Pons (tissue), 1 donor: ENCODE results near the gene APOBEC3F.
A peak's percentile ranks its signal among the peaks of the same experiment; 100 is the strongest.
"Not testable (repeated sequence)": the region's sequence is repeated elsewhere in the genome, so short reads cannot be mapped to it uniquely, and the experiment has no call there.

ENCODE experiments used
- DNase-seq: peaks from one replicate; pipeline ENCODE4 v3.0.0-alpha.2; 2016; ENCODE audit warnings: low spot score

APOBEC3F gene

GRCh38 chr22:39073981-39074380 is 33.3 kb downstream of the APOBEC3F start:
- DNase-seq, result no peak

DNA sequence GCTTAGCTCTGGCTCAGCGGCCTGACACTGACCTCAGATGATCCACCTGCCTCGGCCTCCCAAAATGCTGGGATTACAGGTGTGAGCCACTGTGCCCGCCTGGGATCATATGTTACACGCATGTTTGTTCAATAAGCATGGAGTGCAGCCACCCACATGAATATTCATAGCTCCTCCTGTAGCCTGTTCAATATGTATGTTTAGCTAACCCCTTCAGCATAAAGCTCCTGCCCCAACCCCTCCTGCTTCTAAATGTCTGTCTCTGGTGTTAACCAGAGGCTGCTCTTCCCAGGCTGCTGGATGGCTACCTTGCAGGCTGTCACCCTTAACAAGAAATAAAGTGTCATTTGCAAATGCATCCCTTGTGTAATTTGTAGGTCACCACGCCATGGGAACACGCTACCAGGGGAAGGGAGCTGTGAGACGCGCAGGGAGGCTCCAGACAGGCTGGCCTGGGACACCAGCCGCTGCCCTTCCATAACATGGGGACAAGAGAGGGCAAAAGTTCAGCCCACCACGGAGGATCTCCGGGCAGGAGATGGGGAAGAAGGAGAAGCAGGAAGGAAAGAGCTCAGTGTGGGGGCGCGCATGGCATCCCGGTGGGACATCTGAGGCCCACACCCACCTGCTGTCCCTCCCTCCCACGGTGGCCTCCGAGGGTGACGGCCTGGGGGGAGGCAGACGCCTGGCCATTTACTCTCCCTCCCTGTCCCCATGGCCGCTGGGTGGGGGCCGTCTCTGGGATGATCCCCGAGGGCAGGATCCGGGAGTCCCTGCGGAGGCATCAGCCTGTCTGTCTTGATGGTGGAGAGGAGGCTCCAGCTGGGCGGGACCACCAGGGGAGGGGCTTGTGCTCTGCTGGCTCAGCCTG is 35.7 kb downstream of the APOBEC3F start:
- not testable (repeated sequence) for DNase-seq

DNA sequence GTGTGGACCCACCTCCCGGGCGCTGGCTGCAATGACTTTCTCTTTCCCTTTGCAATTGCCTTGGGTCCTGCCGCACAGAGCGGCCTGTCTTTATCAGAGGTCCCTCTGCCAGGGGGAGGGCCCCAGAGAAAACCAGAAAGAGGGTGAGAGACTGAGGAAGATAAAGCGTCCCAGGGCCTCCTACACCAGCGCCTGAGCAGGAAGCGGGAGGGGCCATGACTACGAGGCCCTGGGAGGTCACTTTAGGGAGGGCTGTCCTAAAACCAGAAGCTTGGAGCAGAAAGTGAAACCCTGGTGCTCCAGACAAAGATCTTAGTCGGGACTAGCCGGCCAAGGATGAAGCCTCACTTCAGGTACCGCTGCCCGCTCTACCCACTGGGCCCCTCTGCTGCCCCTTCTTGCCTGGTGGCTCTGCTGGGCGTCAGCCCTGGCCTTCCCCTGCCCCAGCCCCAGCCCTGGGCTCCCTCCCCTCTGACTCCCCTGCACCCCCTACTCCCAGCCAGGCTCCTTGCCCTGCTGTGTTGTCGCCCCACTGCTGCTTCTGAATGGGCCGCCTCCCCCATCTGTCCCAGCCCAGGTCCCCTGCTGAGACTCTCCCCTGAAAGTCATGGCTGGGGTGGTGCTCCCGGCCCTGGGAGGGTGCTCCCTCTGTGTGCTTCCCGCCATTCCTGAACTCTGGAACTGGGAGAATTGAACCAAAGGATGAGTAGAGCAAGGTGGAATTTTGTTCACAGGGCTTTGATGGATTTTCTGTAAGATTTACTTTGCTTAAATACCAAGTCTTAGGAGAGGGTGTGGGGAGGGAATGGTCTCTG is 36.6 kb downstream of the APOBEC3F start, which contains the start of gene APOBEC3G:
APOBEC3G (plus strand) TSS at position 250 of the 815 bp plus-strand sequence; CDS start at position 337, 87 bp downstream.
- DNase-seq, result peak; percentile 37

- not testable (repeated sequence) for DNase-seq
Measured at GRCh38 chr22:39077912-39078311, 37.2 kb downstream of the APOBEC3F start.

DNA sequence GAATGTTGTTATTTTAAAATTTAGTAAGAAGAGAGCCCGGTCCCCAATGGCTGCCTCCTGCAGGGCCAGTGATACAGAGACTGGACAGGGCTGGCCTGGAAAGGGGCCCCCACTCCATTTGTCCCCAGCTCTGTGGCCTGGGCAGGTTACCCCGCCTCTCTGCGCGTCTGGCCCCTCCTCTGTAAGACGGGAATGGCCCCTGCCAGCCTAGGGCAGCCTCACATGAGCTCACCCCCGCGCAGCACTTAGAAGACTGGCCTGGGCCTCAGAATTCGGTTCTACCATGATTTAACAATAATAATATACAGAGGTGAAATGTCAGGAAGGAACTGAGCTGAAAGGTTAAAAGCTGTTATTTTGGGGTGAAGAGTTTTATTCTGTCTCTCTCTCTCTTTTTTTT is 37.7 kb downstream of the APOBEC3F start:
- DNase-seq, result no peak

- not testable (repeated sequence) for DNase-seq
Measured at GRCh38 chr22:39079054-39079637, 38.5 kb downstream of the APOBEC3F start.

- no peak for DNase-seq
Measured at GRCh38 chr22:39080052-39080762, 39.5 kb downstream of the APOBEC3F start.

DNA sequence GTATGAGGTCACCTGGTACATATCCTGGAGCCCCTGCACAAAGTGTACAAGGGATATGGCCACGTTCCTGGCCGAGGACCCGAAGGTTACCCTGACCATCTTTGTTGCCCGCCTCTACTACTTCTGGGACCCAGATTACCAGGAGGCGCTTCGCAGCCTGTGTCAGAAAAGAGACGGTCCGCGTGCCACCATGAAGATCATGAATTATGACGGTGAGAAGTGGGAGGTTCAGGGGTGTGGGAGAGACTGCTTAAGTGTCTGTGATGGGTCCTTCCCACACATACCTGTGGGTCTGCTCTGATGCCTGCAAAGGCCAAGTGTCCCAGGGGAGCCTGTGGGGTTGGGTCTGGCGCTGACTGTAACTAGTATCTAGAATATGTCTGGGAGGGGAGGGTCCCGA is 40.4 kb downstream of the APOBEC3F start:
- no peak for DNase-seq

DNA sequence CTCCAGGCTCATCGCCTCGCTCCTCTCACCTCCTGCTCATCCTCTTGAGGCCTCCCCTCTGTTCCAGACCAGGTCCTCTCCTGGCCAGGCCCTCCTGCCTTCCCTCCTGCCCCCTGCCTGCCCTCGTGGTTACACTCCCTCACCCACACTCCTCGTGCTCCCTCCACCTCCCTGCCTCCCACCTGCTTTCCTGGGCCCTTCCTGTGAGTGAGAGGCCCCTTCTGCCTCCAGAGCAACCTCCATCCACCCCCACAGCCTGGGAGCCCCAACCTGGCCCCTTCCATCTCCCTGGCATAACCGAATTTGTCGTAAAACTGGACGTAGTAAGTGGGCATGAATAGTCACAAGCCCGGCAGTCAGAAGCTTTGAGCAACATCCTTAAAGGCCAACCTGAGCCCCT is 40.9 kb downstream of the APOBEC3F start:
- DNase-seq, result no peak

GRCh38 chr22:39083212-39084165 is 42.8 kb downstream of the APOBEC3F start:
- DNase-seq, result no peak

GRCh38 chr22:39084666-39085065 is 44.0 kb downstream of the APOBEC3F start:
- DNase-seq, result no peak

DNA sequence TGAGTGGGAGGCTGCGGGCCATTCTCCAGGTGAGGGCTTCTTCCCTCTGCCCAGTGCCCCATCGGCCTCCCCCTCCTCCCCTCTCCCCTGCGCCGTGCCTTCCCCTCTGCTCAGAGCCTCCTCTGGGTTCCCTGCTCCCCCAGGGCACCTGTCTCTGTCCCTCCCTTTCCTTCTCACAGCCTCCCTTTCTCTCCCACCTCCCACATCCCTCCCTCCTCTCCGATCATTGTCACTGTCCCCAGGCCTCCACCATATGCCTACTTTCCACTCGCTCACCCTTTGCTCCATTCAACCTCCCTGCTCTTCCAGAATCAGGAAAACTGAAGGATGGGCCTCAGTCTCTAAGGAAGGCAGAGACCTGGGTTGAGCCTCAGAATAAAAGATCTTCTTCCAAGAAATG is 46.4 kb downstream of the APOBEC3F start:
- DNase-seq, result no peak

GRCh38 chr22:39087881-39088684 is 47.4 kb downstream of the APOBEC3F start:
- no peak for DNase-seq

DNA sequence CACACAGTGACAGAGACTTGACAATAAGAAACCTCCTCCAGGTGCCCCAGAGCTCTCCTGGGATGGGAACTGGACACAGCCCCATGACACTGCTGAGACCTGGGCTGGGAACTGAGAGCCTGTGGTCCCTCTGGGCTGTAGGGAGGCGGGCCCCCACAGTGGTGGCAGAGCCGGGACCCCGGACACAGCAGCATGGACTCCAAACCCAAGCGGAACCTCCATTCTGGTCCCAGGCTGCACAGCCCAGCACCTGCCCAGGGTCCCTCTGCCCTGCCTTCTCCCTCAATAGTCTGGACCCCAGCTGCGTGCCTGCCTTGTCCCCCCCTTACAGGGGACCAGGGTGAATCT is 48.0 kb downstream of the APOBEC3F start:
- DNase-seq, result no peak

GRCh38 chr22:39089928-39090327 is 49.3 kb downstream of the APOBEC3F start:
- DNase-seq, result no peak

DNA sequence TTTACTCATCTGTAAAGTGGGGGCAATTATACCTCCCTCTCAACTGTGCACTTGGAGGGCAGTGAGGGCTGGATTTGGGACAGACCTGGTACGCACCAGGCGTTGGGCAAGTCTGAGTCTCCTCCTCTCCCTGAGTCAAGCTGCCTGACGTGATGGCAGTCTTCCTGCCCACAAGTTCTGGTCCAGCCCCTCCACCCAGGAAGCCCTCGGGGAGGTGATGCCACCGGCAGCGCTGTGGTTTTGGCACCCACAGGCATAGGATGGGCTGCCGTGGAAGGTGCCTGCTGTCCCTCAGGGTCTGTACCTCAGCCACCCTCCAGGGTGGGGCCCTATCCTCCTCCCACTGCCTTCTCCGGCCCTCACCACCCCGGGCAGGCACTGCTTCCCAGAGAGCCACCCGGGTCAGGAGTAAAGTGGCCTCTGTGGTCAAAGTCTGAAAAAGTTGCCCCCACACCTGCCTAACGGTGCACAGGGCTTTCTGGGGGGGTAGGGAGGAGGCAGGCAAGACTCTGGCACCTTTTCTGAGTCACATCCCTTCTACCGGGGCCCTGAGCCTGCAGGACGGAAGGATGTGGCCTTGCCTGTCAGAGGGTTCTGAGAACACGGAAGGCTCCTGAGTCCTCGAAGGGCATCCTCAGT is 49.9 kb downstream of the APOBEC3F start:
- DNase-seq, result no peak

DNA sequence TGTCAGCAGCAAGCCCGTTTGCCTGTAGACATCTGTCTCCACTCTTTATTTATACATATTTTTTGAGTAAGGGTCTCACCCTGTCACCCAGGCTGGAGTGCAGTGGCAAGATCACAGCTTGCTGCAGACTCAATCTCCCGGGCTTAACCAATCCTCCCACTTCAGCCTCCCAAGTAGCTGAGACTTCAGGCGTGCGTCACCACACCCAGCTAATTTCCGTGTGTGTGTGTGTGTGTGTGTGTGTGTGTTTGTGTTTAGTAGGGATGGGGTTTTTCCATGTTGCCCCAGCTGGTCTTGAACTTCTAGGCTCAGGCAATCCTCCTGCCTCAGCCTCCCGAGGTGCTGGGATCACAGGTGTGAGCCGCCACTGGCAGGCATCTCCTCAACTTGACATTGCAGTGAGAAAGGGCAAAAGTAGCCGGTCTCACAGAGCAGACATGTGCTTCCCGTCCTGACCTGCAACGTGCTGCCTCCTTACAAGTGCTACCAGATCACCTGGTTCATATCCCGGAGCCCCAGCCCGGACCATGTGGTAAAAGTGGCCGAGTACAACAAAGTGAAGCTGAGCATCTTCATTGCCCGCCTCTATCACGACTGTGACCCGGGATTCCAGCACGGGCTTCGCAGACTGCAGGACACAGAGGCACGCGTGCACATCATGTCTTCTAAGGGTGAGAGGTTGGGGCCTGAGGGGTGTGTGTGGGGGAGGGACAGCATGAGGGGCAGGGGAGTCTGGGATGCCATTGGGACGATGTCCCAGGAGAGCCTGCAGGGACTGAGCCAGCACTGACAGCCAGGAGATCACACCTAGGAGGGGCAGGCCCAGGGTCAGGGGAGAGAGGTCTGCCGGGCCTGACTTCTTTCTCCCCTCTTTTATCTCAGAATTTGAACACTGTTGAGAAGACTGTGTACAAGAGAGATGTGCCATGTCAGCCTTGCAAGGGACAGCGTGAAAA is 50.7 kb downstream of the APOBEC3F start:
- no peak for DNase-seq
